GM19372 (cell line): ENCODE results near the gene TERT.
A peak's percentile ranks its signal among the peaks of the same experiment; 100 is the strongest.
"Not testable (repeated sequence)": the region's sequence is repeated elsewhere in the genome, so short reads cannot be mapped to it uniquely, and the experiment has no call there.

Experiments
- ATAC-seq: cut with Tn5 transposase; IDR thresholded peaks from one replicate; pipeline ENCODE4 v1.9.1; 2021; ENCODE audit warnings: mild to moderate bottlenecking, low read depth, moderate library complexity; ENCODE audit not compliant: unreplicated experiment

Gene TERT

GRCh38 chr5:1294835-1295649 is at the start of gene TERT:
Gene TERT (minus strand): TSS chr5:1295068. CDS start chr5:1294989, 79 bp downstream.
- peak; percentile 54 for ATAC-seq

GRCh38 chr5:1343931-1344901 is 49.3 kb upstream of the TERT start:
- peak; percentile 33 for ATAC-seq

GRCh38 chr5:1343315-1343751 is 48.5 kb upstream of the TERT start:
- no peak for ATAC-seq

- ATAC-seq, result not testable (repeated sequence)
Measured at GRCh38 chr5:1342711-1343110, 47.8 kb upstream of the TERT start.

- no peak for ATAC-seq
Measured at GRCh38 chr5:1342268-1342667, 47.4 kb upstream of the TERT start.

GRCh38 chr5:1341863-1342262 is 47.0 kb upstream of the TERT start:
- no peak for ATAC-seq

GRCh38 chr5:1339818-1340210 is 44.9 kb upstream of the TERT start:
- ATAC-seq, result not testable (repeated sequence)

GRCh38 chr5:1339139-1339817 is 44.4 kb upstream of the TERT start:
- ATAC-seq, result not testable (repeated sequence)

- ATAC-seq, result no peak
Measured at GRCh38 chr5:1338506-1339070, 43.7 kb upstream of the TERT start.

GRCh38 chr5:1338196-1338490 is 43.3 kb upstream of the TERT start:
- no peak for ATAC-seq

GRCh38 chr5:1337489-1338195 is 42.8 kb upstream of the TERT start:
- ATAC-seq, result no peak

- no peak for ATAC-seq
Measured at GRCh38 chr5:1336749-1337488, 42.1 kb upstream of the TERT start.

- no peak for ATAC-seq
Measured at GRCh38 chr5:1336106-1336561, 41.3 kb upstream of the TERT start.

- ATAC-seq, result no peak
Measured at GRCh38 chr5:1335540-1336095, 40.8 kb upstream of the TERT start.

GRCh38 chr5:1334831-1335539 is 40.1 kb upstream of the TERT start:
- no peak for ATAC-seq

- ATAC-seq, result no peak
Measured at GRCh38 chr5:1333986-1334385, 39.1 kb upstream of the TERT start.

- ATAC-seq, result not testable (repeated sequence)
Measured at GRCh38 chr5:1333286-1333685, 38.4 kb upstream of the TERT start.

GRCh38 chr5:1332461-1333001 is 37.7 kb upstream of the TERT start:
- no peak for ATAC-seq
